GM21367 (cell line): ENCODE data around the gene EHD1.

ENCODE experiments used
- ATAC-seq: cut with Tn5 transposase; IDR thresholded peaks from one replicate; pipeline ENCODE4 v1.9.1; 2021; ENCODE audit not compliant: unreplicated experiment

EHD1 gene

GRCh38 chr11:64910451-64911093 is 32.2 kb upstream of the EHD1 start:
- no peak for ATAC-seq

GRCh38 chr11:64909653-64910343 is 31.4 kb upstream of the EHD1 start:
- ATAC-seq = no peak

- ATAC-seq = no peak
Measured at GRCh38 chr11:64908766-64909165, 30.3 kb upstream of the EHD1 start.

GRCh38 chr11:64906314-64906635 is 27.9 kb upstream of the EHD1 start:
- no peak for ATAC-seq

- ATAC-seq = no peak
Measured at GRCh38 chr11:64905516-64906313, 27.3 kb upstream of the EHD1 start.

GRCh38 chr11:64903291-64903833 is 24.9 kb upstream of the EHD1 start:
- ATAC-seq = no peak

GRCh38 chr11:64902102-64902900 is 23.9 kb upstream of the EHD1 start:
- no peak for ATAC-seq

GRCh38 chr11:64900774-64901173 is 22.4 kb upstream of the EHD1 start:
- ATAC-seq = no peak

GRCh38 chr11:64900263-64900678 is 21.9 kb upstream of the EHD1 start:
- no peak for ATAC-seq

GRCh38 chr11:64898541-64898940 is 20.1 kb upstream of the EHD1 start:
- no peak for ATAC-seq

- no peak for ATAC-seq
Measured at GRCh38 chr11:64898076-64898445, 19.6 kb upstream of the EHD1 start.

- ATAC-seq = no peak
Measured at GRCh38 chr11:64897381-64898075, 19.1 kb upstream of the EHD1 start.

- ATAC-seq = no peak
Measured at GRCh38 chr11:64896448-64897022, 18.1 kb upstream of the EHD1 start.

GRCh38 chr11:64894812-64895452 is 16.5 kb upstream of the EHD1 start:
- no peak for ATAC-seq

GRCh38 chr11:64894070-64894811 is 15.8 kb upstream of the EHD1 start:
- ATAC-seq = no peak

- ATAC-seq = no peak
Measured at GRCh38 chr11:64893194-64894069, 15.0 kb upstream of the EHD1 start.

GRCh38 chr11:64892838-64893193 is 14.4 kb upstream of the EHD1 start:
- ATAC-seq = no peak

GRCh38 chr11:64892411-64892831 is 14.0 kb upstream of the EHD1 start:
- no peak for ATAC-seq
